Esophagus muscularis mucosa (tissue), 4 donors: Measurements from ENCODE around the gene SSPN. TPM values are rescaled to one million over a fixed set of nuclear protein-coding genes. Genes with fewer than 3 reads are reported as not detected.
"Not testable (repeated sequence)": the region's sequence is repeated elsewhere in the genome, so short reads cannot be mapped to it uniquely, and the experiment has no call there.

Experiments
- DNase-seq: peaks from one replicate; pipeline ENCODE4 v3.0.0-alpha.2; 2017; ENCODE audit errors: extremely low spot score
- H3K27ac ChIP-seq, 4 donors: fragments of 200-600 bp; sonication (generic); replicated peaks in 1 of 4; 1 replicate in 3 of 4; 2 replicates in 1 of 4; pipeline ENCODE4 v1.5.1; 2016 to 2019; ENCODE audit warnings: mild to moderate bottlenecking in 1 of 4
- H3K27me3 ChIP-seq, 4 donors: fragments of 200-600 bp; sonication (generic); one replicate each; pipeline versions ENCODE4 v1.5.1 to v1.6.0; 2016 to 2019
- H3K36me3 ChIP-seq, 4 donors: fragments of 200-600 bp; sonication (generic); one replicate each; pipeline ENCODE4 v1.5.1; 2016 to 2019
- H3K4me1 ChIP-seq, 4 donors: fragments of 200-600 bp; sonication (generic); one replicate each; pipeline ENCODE4 v1.5.1; 2016 to 2019
- H3K4me3 ChIP-seq, 4 donors: fragments of 200-600 bp; sonication (generic); 1 replicate in 2 of 4; 2 replicates in 2 of 4; pipeline ENCODE4 v1.5.1; 2016 to 2019; ENCODE audit warnings: mild to moderate bottlenecking in 4 of 4, moderate library complexity in 1 of 4
- H3K9me3 ChIP-seq, 4 donors: fragments of 200-600 bp; sonication (generic); 1 replicate in 3 of 4; 2 replicates in 1 of 4; pipeline ENCODE4 v1.5.1; 2016 to 2019
- CTCF ChIP-seq, 3 experiments: fragments of 200-600 bp in 2 of 3; fragments of 450-650 bp in 1 of 3; sonication (generic) in 2 of 3; IDR thresholded peaks; one replicate each; pipeline ENCODE4 v1.5.1; 2017 to 2019; ENCODE audit warnings: antibody characterized with exemption in 3 of 3, mild to moderate bottlenecking in 2 of 3, moderate library complexity in 1 of 3
- EP300 ChIP-seq: sonication (generic); formaldehyde crosslinking; IDR thresholded peaks from one replicate; pipeline ENCODE4 v1.6.1; 2017; ENCODE audit warnings: antibody characterized with exemption
- POLR2A ChIP-seq: fragments of 450-650 bp; IDR thresholded peaks from one replicate; pipeline ENCODE4 v1.6.1; 2017; ENCODE audit warnings: antibody characterized with exemption, moderate library complexity, mild to moderate bottlenecking, low read depth
- POLR2AphosphoS5 ChIP-seq, 2 donors: sonication (generic); formaldehyde crosslinking; IDR thresholded peaks; one replicate each; pipeline ENCODE4 v1.6.1; 2017; ENCODE audit warnings: antibody characterized with exemption in 2 of 2
- WGBS: methylation state at CpG from one replicate; pipeline ENCODE4 v1.1.5; 2018; 5-methylcytosine and 5-hydroxymethylcytosine counted together
- intact Hi-C: fragments of 100-400 bp; cut with DNase I; formaldehyde crosslinking; loops from one replicate; pipeline ENCODE4 v1.15.1; 2023
- total RNA-seq, 4 donors: library from RNA; depleted of rRNA; stranded (reverse); fragments of >200 nt; gene quantifications; one replicate each; pipeline versions ENCODE4 v1.1.0 to v1.2.1, GENCODE V29; 2016

SSPN gene
- total RNA-seq, 4 donors from 2014 or later, result 36.4 to 81.8 (median 64.9) TPM

GRCh38 chr12:26229910-26230309, 34.5 kb downstream of the SSPN start:
- Histone ChIP-seq H3K27me3 (no peaks in the 10 kb centered on the region), H3K4me1 (peaks cover 7 to 29% (median 23%) of the 10 kb centered on the region in 4 donors), H3K36me3 (no peaks in the 10 kb centered on the region), H3K27ac (peak overlapping the region in 1 of 4 donors; percentile 30), H3K4me3 (no peak overlapping the region), H3K9me3 (no peaks in the 10 kb centered on the region)
- DNase-seq, result no peak
- no peak for TF ChIP-seq POLR2AphosphoS5 (IDR thresholded peaks at IDR 0.05)
- TF ChIP-seq EP300, result no peak
- intact Hi-C loops, result loop anchor here (10.0 kb wide), 1 partner anchor 105 kb away; the partner anchor contains the start of gene BHLHE41
- 90% methylated on average over 4 of the region's 4 CpGs for WGBS

- no peaks in the 10 kb centered on the region for H3K9me3 ChIP-seq
- intact Hi-C loops, result no loop called here
- no peak for DNase-seq
- H3K4me3 ChIP-seq, result no peak overlapping the region
- H3K36me3 ChIP-seq, result no peaks in the 10 kb centered on the region
- WGBS, result 89% methylated on average over 4 of the region's 4 CpGs
- H3K27ac ChIP-seq, result peak overlapping the region in 3 of 4 donors; percentile 1 to 49 (median 18)
- TF ChIP-seq POLR2AphosphoS5 (IDR thresholded peaks at IDR 0.05), result no peak
- TF ChIP-seq CTCF (IDR thresholded peaks at IDR 0.05), result no peak
- no peak for TF ChIP-seq POLR2A
- peaks cover 5 to 22% (median 17%) of the 10 kb centered on the region in 4 donors for H3K4me1 ChIP-seq
- no peaks in the 10 kb centered on the region for H3K27me3 ChIP-seq
Observed at GRCh38 chr12:26231470-26231869, 36.1 kb downstream of the SSPN start.

GRCh38 chr12:26231921-26232320, 36.5 kb downstream of the SSPN start:
- no peaks in the 10 kb centered on the region for H3K27me3 ChIP-seq
- intact Hi-C loops, result no loop called here
- peaks cover under 1 to 17% (median 13%) of the 10 kb centered on the region in 4 donors for H3K4me1 ChIP-seq
- H3K4me3 ChIP-seq, result no peak overlapping the region
- TF ChIP-seq POLR2A (no peak), EP300 (no peak), POLR2AphosphoS5 (IDR thresholded peaks at IDR 0.05) (no peak), CTCF (IDR thresholded peaks at IDR 0.05) (no peak)
- no peaks in the 10 kb centered on the region for H3K9me3 ChIP-seq
- WGBS, result 83% methylated on average over 3 of the region's 3 CpGs
- no peak for DNase-seq
- peak overlapping the region in 3 of 4 donors; percentile 1 to 49 (median 18) for H3K27ac ChIP-seq
- no peaks in the 10 kb centered on the region for H3K36me3 ChIP-seq

- Histone ChIP-seq H3K9me3 (no peaks in the 10 kb centered on the region), H3K4me1 (peaks cover 0 to 13% (median 5%) of the 10 kb centered on the region in 4 donors), H3K27ac (peak overlapping the region in 2 of 4 donors; percentile 32 to 54), H3K27me3 (no peaks in the 10 kb centered on the region), H3K36me3 (no peaks in the 10 kb centered on the region), H3K4me3 (no peak overlapping the region)
- 50% methylated on average over 9 of the region's 9 CpGs for WGBS
- intact Hi-C loops, result no loop called here
- TF ChIP-seq EP300, result no peak
- TF ChIP-seq CTCF (IDR thresholded peaks at IDR 0.05), result no peak
- TF ChIP-seq POLR2AphosphoS5 (IDR thresholded peaks at IDR 0.05), result no peak
- TF ChIP-seq POLR2A, result no peak
- no peak for DNase-seq
Observed at GRCh38 chr12:26233631-26234030, 38.3 kb downstream of the SSPN start.

GRCh38 chr12:26235465-26235864, 40.1 kb downstream of the SSPN start:
- H3K27ac ChIP-seq, intact Hi-C loops, H3K4me3 ChIP-seq, DNase-seq, H3K27me3 ChIP-seq, H3K36me3 ChIP-seq, H3K9me3 ChIP-seq: not testable (repeated sequence)
- H3K4me1 ChIP-seq, result peaks cover 0 to 26% (median 20%) of the 10 kb centered on the region in 4 donors
- 100% methylated on average over 2 of the region's 2 CpGs for WGBS
